ENCODE measurements around the gene DHRSX. TPM values are rescaled to one million over a fixed set of nuclear protein-coding genes. Genes with fewer than 3 reads are reported as not detected.

The DHRSX gene
- total RNA-seq, 3 donors from 2014 or later (not counting 1 experiment from before 2014, with no cell fraction given): 21.5 to 26.1 (median 22.9) TPM

DNA sequence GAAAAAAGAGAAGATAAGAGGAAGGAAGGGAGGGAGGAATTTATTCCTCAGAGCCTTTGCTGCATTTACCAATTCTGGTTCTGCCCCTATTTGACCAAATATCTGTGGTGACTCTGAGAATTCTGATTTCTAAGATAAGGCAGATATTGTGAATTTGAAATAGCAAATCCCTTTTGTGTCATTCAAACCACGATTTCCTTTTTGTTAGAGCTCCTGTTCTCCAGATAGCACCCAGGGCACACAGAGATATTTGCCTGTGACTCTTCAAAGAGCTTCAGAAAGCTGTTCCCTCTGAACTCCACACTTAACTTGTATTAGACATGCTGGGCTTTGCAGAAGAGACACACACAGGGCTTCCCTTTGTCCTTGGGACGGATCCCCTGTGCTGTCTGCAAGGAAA is 272.2 kb downstream of the DHRSX start:
- H3K9me3 ChIP-seq (ENCODE audit: control insufficient read depth, insufficient read depth, low read length): peaks cover 11% of the 10 kb centered on the region
- 58% methylated on average over 2 of the region's 2 CpGs for WGBS (ENCODE audit: insufficient coverage)
- H3K4me3 Mint-ChIP-seq: no peak overlapping the region
- TF ChIP-seq, protein P1, sequence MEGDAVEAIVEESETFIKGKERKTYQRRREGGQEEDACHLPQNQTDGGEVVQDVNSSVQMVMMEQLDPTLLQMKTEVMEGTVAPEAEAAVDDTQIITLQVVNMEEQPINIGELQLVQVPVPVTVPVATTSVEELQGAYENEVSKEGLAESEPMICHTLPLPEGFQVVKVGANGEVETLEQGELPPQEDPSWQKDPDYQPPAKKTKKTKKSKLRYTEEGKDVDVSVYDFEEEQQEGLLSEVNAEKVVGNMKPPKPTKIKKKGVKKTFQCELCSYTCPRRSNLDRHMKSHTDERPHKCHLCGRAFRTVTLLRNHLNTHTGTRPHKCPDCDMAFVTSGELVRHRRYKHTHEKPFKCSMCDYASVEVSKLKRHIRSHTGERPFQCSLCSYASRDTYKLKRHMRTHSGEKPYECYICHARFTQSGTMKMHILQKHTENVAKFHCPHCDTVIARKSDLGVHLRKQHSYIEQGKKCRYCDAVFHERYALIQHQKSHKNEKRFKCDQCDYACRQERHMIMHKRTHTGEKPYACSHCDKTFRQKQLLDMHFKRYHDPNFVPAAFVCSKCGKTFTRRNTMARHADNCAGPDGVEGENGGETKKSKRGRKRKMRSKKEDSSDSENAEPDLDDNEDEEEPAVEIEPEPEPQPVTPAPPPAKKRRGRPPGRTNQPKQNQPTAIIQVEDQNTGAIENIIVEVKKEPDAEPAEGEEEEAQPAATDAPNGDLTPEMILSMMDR (IDR thresholded peaks at IDR 0.05): no peak
- intact Hi-C loops (cut with micrococcal nuclease): no loop called here
- peaks cover 22% of the 10 kb centered on the region for H3K4me1 ChIP-seq (ENCODE audit: control insufficient read depth, insufficient read depth, low read length)
- no peaks in the 10 kb centered on the region for H3K36me3 ChIP-seq (ENCODE audit: control insufficient read depth, insufficient read depth, low read length)
- no peak for ATAC-seq
- H3K4me1 Mint-ChIP-seq: peaks cover 41 to 64% of the 10 kb centered on the region in 2 donors
- H3K27ac Mint-ChIP-seq: peak overlapping the region in 1 of 2 donors; percentile 28
- peaks cover 4% of the 10 kb centered on the region for H3K36me3 Mint-ChIP-seq
- H3K27ac ChIP-seq (ENCODE audit: low read length): no peak overlapping the region
- H3K4me3 ChIP-seq (ENCODE audit: low read length): no peak overlapping the region
- no peaks in the 10 kb centered on the region for H3K27me3 Mint-ChIP-seq (ENCODE audit: low read depth in 2 of 2)
- DNase-seq: no peak
- H3K9me3 Mint-ChIP-seq: peaks cover 7 to 18% of the 10 kb centered on the region in 2 donors
- H3K27me3 ChIP-seq (ENCODE audit: control insufficient read depth, insufficient read depth, low read length): no peaks in the 10 kb centered on the region

DNA sequence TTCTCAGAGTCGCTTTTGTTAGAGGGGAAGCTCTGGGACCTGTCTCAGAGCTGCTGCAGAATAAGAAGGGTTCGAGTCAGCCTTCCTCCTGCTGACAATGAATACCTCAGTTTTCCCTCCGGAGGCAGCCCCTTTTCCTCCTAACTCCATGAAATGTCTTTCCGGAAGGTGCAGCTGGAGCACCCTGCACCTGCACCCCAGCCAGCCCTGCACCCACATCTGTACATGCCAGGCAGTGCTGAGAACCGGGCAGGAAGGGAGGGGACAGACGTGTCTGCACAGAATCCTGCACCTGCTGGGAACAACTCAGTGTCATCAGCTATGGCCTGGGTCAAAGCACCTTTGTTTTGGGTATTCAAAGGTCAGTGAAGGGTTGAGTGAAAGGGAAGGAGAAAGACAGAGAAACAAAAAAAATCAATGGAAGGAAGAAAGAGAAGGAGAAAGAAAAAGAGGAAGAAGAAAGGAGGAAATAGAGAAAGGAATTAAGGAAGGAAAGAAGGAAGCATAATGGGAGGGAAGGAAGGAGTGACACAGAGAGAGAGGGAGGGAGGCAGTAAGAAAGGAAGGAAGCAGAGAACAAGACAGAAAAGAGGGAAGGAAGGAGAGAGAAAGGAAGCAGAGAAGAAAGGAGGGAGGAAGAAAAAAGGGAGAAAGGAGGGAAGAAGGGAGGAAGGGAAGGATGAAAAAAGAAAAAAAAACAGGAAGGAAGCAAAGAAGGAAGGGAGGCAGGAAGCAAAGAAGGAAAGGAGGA is 273.7 kb downstream of the DHRSX start:
- peaks cover 9 to 22% of the 10 kb centered on the region in 2 donors for H3K9me3 Mint-ChIP-seq
- intact Hi-C loops (cut with micrococcal nuclease): no loop called here
- H3K36me3 Mint-ChIP-seq: peaks cover 7% of the 10 kb centered on the region
- Histone ChIP-seq H3K27ac (ENCODE audit: low read length) (no peak overlapping the region), H3K4me3 (ENCODE audit: low read length) (no peak overlapping the region), H3K27me3 (ENCODE audit: control insufficient read depth, insufficient read depth, low read length) (no peaks in the 10 kb centered on the region), H3K4me1 (ENCODE audit: control insufficient read depth, insufficient read depth, low read length) (peaks cover 20% of the 10 kb centered on the region), H3K36me3 (ENCODE audit: control insufficient read depth, insufficient read depth, low read length) (no peaks in the 10 kb centered on the region), H3K9me3 (ENCODE audit: control insufficient read depth, insufficient read depth, low read length) (peaks cover 25% of the 10 kb centered on the region)
- peak overlapping the region; percentile 10 to 72 for H3K27ac Mint-ChIP-seq
- WGBS (ENCODE audit: insufficient coverage): 96% methylated on average over 6 of the region's 6 CpGs
- H3K4me1 Mint-ChIP-seq: peaks cover 43 to 52% of the 10 kb centered on the region in 2 donors
- DNase-seq (no peak), ATAC-seq (no peak)
- TF ChIP-seq, protein P1 (IDR thresholded peaks at IDR 0.05): no peak
- H3K4me3 Mint-ChIP-seq: no peak overlapping the region
- no peaks in the 10 kb centered on the region for H3K27me3 Mint-ChIP-seq (ENCODE audit: low read depth in 2 of 2)

DNA sequence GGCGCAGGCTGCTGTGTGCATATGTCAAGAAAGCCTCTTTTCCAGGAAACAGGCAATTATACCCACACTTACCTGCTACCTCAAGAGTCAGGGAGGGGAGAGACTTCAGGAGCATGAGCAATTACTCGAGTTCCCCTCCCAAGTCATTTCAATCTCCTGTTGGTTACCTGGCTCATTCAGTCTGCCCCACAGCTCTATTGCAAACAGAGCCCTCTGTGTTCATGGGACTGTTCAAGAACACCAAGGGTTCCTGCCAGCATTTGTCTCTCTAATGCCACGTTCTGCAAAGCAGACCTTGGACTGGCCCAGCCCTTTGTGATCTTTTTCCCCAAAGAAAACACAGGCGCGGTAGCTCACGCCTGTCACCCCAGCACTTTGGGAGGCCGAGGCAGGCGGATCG is 274.6 kb downstream of the DHRSX start:
- H3K27me3 ChIP-seq (ENCODE audit: control insufficient read depth, insufficient read depth, low read length): no peaks in the 10 kb centered on the region
- Mint-ChIP-seq H3K9me3 (peaks cover 9 to 16% of the 10 kb centered on the region in 2 donors), H3K4me1 (peaks cover 50 to 51% of the 10 kb centered on the region in 2 donors), H3K27ac (no peak overlapping the region), H3K4me3 (no peak overlapping the region), H3K36me3 (peaks cover 7% of the 10 kb centered on the region), H3K27me3 (ENCODE audit: low read depth in 2 of 2) (no peaks in the 10 kb centered on the region)
- no peak overlapping the region for H3K4me3 ChIP-seq (ENCODE audit: low read length)
- no peak overlapping the region for H3K27ac ChIP-seq (ENCODE audit: low read length)
- 76% methylated on average over 9 of the region's 9 CpGs for WGBS (ENCODE audit: insufficient coverage)
- TF ChIP-seq, protein P1 (IDR thresholded peaks at IDR 0.05): no peak
- ATAC-seq (no peak), DNase-seq (no peak)
- H3K4me1 ChIP-seq (ENCODE audit: control insufficient read depth, insufficient read depth, low read length): peaks cover 27% of the 10 kb centered on the region
- H3K9me3 ChIP-seq (ENCODE audit: control insufficient read depth, insufficient read depth, low read length): peaks cover 33% of the 10 kb centered on the region
- no peaks in the 10 kb centered on the region for H3K36me3 ChIP-seq (ENCODE audit: control insufficient read depth, insufficient read depth, low read length)
- intact Hi-C loops (cut with micrococcal nuclease): no loop called here
